ENCODE measurements around the gene PLIN3. TPM values are rescaled to one million over a fixed set of nuclear protein-coding genes. Genes with fewer than 3 reads are reported as not detected.
A peak's percentile ranks its signal among the peaks of the same experiment; 100 is the strongest.

PLIN3 gene
- total and polyA plus RNA-seq, 5 donors from 2014 or later, result 26.5 to 35.6 (median 31.2) TPM

DNA sequence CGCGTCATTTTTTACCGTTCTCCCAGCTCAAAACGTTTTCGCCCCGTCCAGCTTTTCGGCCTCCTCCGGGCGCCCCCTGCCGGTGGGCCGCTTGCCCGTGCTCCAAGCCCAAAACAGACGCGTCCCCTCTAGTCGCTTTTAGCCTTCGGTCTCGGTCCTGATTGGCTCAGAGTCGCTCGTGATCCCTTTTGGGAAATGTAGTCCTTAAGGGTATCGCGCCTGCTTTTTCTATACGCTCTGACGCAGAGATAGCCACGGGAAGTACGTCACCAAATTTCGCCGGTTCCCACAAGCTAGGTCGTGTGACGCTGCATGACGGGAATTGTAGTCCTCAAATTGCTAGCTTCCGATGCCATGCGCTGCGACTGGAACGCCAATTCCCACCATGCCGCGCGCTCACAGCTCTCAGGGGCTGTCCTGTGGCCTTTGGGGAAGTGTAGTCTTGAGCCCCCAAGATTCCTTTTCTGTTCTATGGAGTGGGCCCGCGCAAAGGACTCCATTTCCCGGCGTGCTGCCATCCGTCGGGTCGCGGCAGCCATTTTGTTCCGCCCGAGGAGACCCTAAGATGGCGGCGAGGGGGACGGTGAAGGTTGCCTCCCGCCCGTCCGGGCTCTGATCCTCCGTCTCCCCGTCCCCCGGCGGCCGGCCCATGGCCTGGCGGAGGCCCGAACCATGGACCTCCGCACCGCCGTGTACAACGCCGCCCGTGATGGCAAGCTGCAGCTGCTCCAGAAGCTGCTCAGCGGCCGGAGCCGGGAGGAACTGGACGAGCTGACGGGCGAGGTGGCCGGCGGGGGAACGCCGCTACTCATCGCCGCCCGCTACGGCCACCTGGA, 76.1 kb downstream of the PLIN3 start, which contains the start of gene FEM1A:
Gene FEM1A (plus strand): TSS at position 552 of the 836 bp plus-strand sequence. CDS start 121 bp downstream, at position 673.
- Mint-ChIP-seq H3K27me3 (peaks cover 4% of the 10 kb centered on the region), H3K27ac (peak within 1 kb of the TSS; percentile 85 to 94 (median 93)), H3K9me3 (no peaks in the 10 kb centered on the region), H3K4me3 (peak within 1 kb of the TSS; percentile 74 to 92 (median 85)), H3K36me3 (peaks cover 1% of the 10 kb centered on the region), H3K4me1 (peaks cover 0 to 46% (median 5%) of the 10 kb centered on the region in 4 donors)
- Histone ChIP-seq H3K9me3 (ENCODE audit: control insufficient read depth in 2 of 2, low read length in 2 of 2) (no peaks in the 10 kb centered on the region), H3K27me3 (ENCODE audit: control insufficient read depth, insufficient read depth, low read length) (no peaks in the 10 kb centered on the region), H3K4me3 (ENCODE audit: low read depth, low read length) (peak within 1 kb of the TSS; percentile 81), H3K27ac (ENCODE audit: insufficient read depth, low read length, poor library complexity, severe bottlenecking) (peak within 1 kb of the TSS; percentile 92), H3K4me1 (ENCODE audit: control insufficient read depth, insufficient read depth, low read length, poor library complexity, severe bottlenecking) (peaks cover 28% of the 10 kb centered on the region), H3K36me3 (ENCODE audit: control insufficient read depth, insufficient read depth, low read length) (peaks cover 28% of the 10 kb centered on the region)
- DNase-seq (peak; percentile 99 to 100 (median 100)), ATAC-seq (ENCODE audit: low read depth in 2 of 2) (peak; percentile 94 to 95)

Other genes starting within 250 kb of the PLIN3 start
- 15.9 TPM for gene TNFAIP8L1, start 228.2 kb downstream of the PLIN3 start, total RNA-seq
- gene TNFAIP8L1, start 228.2 kb downstream of the PLIN3 start, polyA plus RNA-seq, result 1 to 10 TPM; 6.5 to 7.9 (median 7.4) TPM
- gene MYDGF, start 197.3 kb downstream of the PLIN3 start, total RNA-seq, result 25.7 TPM
- gene MYDGF, start 197.3 kb downstream of the PLIN3 start, polyA plus RNA-seq, result 100 to 1,000 TPM in 1 of 4 donors, 10 to 100 TPM in 3; 90.1 to 106 (median 98.5) TPM
- 93.3 TPM for gene DPP9, start 143.8 kb downstream of the PLIN3 start, total RNA-seq
- 10 to 100 TPM; 14.3 to 22.8 (median 17.6) TPM for gene DPP9, start 143.8 kb downstream of the PLIN3 start, polyA plus RNA-seq
- 11.9 TPM for gene FEM1A, start 75.9 kb downstream of the PLIN3 start, total RNA-seq
- gene FEM1A, start 75.9 kb downstream of the PLIN3 start, polyA plus RNA-seq, result 1 to 10 TPM; 2.2 to 4.0 (median 2.7) TPM
- 28.5 TPM for gene TICAM1, start 36.0 kb downstream of the PLIN3 start, total RNA-seq
- gene TICAM1, start 36.0 kb downstream of the PLIN3 start, polyA plus RNA-seq, result 1 to 10 TPM; 3.3 to 9.0 (median 7.3) TPM
- 6.1 TPM for gene ARRDC5, start 35.2 kb upstream of the PLIN3 start, total RNA-seq
- 1 to 10 TPM; 1.1 to 2.0 (median 1.2) TPM for gene ARRDC5, start 35.2 kb upstream of the PLIN3 start, polyA plus RNA-seq
- gene UHRF1, start 41.8 kb upstream of the PLIN3 start, total RNA-seq, result 2.2 TPM
- 1 to 10 TPM in 2 of 4 donors, under 1 TPM in 2; 0.57 to 2.7 (median 0.97) TPM for gene UHRF1, start 41.8 kb upstream of the PLIN3 start, polyA plus RNA-seq
- 70.0 TPM for gene KDM4B, start 101.4 kb upstream of the PLIN3 start, total RNA-seq
- gene KDM4B, start 101.4 kb upstream of the PLIN3 start, polyA plus RNA-seq, result 1 to 10 TPM; 6.3 to 8.8 (median 7.9) TPM

Measured in CD4-positive, CD25-positive, alpha-beta regulatory T cell (primary cell).